ENCODE measurements around the gene UNC80.

Gene UNC80

GRCh38 chr2:210038078-210038477 is 266.4 kb downstream of the UNC80 start:
- no peak for DNase-seq

- DNase-seq, result no peak
Measured at GRCh38 chr2:210046851-210047500, 275.3 kb downstream of the UNC80 start.
